ENCODE measurements around the gene RAD52. TPM values are rescaled to one million over a fixed set of nuclear protein-coding genes. Genes with fewer than 3 reads are reported as not detected.

Gene RAD52
- total and polyA plus RNA-seq, 4 donors = 3.7 to 14.2 (median 6.7) TPM

- no peaks in the 10 kb centered on the region for H3K9me3 ChIP-seq (ENCODE audit: control insufficient read depth in 4 of 4, low read length in 3 of 4)
- no peak for TF ChIP-seq EGR1 (IDR thresholded peaks at IDR 0.05; ENCODE audit: low read depth in 2 of 2)
- TF ChIP-seq NR2F2 (IDR thresholded peaks at IDR 0.05) = no peak
- no peak for TF ChIP-seq GABPA (IDR thresholded peaks at IDR 0.05 in 1 of 2, conservative IDR thresholded peaks at IDR 0.05 in 1 of 2)
- TF ChIP-seq TAF1 (conservative IDR thresholded peaks at IDR 0.05) = no peak
- TF ChIP-seq, protein P1, sequence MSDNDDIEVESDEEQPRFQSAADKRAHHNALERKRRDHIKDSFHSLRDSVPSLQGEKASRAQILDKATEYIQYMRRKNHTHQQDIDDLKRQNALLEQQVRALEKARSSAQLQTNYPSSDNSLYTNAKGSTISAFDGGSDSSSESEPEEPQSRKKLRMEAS (IDR thresholded peaks at IDR 0.05) = no peak
- no peak for TF ChIP-seq HNF4A (conservative IDR thresholded peaks at IDR 0.05)
- TF ChIP-seq RAD21 (IDR thresholded peaks at IDR 0.05) = no peak
- TF ChIP-seq, protein P2, sequence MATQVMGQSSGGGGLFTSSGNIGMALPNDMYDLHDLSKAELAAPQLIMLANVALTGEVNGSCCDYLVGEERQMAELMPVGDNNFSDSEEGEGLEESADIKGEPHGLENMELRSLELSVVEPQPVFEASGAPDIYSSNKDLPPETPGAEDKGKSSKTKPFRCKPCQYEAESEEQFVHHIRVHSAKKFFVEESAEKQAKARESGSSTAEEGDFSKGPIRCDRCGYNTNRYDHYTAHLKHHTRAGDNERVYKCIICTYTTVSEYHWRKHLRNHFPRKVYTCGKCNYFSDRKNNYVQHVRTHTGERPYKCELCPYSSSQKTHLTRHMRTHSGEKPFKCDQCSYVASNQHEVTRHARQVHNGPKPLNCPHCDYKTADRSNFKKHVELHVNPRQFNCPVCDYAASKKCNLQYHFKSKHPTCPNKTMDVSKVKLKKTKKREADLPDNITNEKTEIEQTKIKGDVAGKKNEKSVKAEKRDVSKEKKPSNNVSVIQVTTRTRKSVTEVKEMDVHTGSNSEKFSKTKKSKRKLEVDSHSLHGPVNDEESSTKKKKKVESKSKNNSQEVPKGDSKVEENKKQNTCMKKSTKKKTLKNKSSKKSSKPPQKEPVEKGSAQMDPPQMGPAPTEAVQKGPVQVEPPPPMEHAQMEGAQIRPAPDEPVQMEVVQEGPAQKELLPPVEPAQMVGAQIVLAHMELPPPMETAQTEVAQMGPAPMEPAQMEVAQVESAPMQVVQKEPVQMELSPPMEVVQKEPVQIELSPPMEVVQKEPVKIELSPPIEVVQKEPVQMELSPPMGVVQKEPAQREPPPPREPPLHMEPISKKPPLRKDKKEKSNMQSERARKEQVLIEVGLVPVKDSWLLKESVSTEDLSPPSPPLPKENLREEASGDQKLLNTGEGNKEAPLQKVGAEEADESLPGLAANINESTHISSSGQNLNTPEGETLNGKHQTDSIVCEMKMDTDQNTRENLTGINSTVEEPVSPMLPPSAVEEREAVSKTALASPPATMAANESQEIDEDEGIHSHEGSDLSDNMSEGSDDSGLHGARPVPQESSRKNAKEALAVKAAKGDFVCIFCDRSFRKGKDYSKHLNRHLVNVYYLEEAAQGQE (IDR thresholded peaks at IDR 0.05) = no peak
- 93% methylated on average over 3 of the region's 3 CpGs for WGBS
- H3K27me3 ChIP-seq (ENCODE audit: control insufficient read depth in 4 of 4, insufficient read depth in 4 of 4, low read length in 3 of 4) = no peaks in the 10 kb centered on the region
- no peaks in the 10 kb centered on the region for H3K4me1 ChIP-seq (ENCODE audit: control insufficient read depth in 4 of 4, insufficient read depth in 4 of 4, low read length in 3 of 4)
- H3K4me3 ChIP-seq (ENCODE audit: low read depth in 1 of 3, low read length in 3 of 3) = no peak overlapping the region
- no peaks in the 10 kb centered on the region for H3K36me3 ChIP-seq (ENCODE audit: control insufficient read depth in 4 of 4, insufficient read depth in 3 of 4, low read depth in 1 of 4, low read length in 3 of 4)
- no peak overlapping the region for H3K9ac ChIP-seq (ENCODE audit: low read depth in 1 of 2, low read length in 2 of 2)
- H3K27ac ChIP-seq (ENCODE audit: low read depth in 1 of 2, low read length in 2 of 2) = no peak overlapping the region
- DNase-seq (ENCODE audit: low spot score) = no peak
These were observed 32.5 kb upstream of the RAD52 start for GRCh38 chr12:981961-982360.

- TF ChIP-seq ZBTB33 (IDR thresholded peaks at IDR 0.05) (no peak), GABPA (IDR thresholded peaks at IDR 0.05 in 1 of 2, conservative IDR thresholded peaks at IDR 0.05 in 1 of 2) (no peak), NR2F2 (IDR thresholded peaks at IDR 0.05) (no peak), EGR1 (IDR thresholded peaks at IDR 0.05; ENCODE audit: low read depth in 2 of 2) (no peak), JUND (IDR thresholded peaks at IDR 0.05) (no peak), TAF1 (conservative IDR thresholded peaks at IDR 0.05) (no peak)
- TF ChIP-seq, protein P3, sequence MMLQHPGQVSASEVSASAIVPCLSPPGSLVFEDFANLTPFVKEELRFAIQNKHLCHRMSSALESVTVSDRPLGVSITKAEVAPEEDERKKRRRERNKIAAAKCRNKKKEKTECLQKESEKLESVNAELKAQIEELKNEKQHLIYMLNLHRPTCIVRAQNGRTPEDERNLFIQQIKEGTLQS (IDR thresholded peaks at IDR 0.05) = no peak
- TF ChIP-seq, protein P4, sequence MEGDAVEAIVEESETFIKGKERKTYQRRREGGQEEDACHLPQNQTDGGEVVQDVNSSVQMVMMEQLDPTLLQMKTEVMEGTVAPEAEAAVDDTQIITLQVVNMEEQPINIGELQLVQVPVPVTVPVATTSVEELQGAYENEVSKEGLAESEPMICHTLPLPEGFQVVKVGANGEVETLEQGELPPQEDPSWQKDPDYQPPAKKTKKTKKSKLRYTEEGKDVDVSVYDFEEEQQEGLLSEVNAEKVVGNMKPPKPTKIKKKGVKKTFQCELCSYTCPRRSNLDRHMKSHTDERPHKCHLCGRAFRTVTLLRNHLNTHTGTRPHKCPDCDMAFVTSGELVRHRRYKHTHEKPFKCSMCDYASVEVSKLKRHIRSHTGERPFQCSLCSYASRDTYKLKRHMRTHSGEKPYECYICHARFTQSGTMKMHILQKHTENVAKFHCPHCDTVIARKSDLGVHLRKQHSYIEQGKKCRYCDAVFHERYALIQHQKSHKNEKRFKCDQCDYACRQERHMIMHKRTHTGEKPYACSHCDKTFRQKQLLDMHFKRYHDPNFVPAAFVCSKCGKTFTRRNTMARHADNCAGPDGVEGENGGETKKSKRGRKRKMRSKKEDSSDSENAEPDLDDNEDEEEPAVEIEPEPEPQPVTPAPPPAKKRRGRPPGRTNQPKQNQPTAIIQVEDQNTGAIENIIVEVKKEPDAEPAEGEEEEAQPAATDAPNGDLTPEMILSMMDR (IDR thresholded peaks at IDR 0.05; ENCODE audit: low read depth, low read length, missing input control) = no peak
- TF ChIP-seq, protein P1 (IDR thresholded peaks at IDR 0.05) = no peak
- TF ChIP-seq, protein P2 (IDR thresholded peaks at IDR 0.05) = no peak
- no peaks in the 10 kb centered on the region for H3K4me1 ChIP-seq (ENCODE audit: control insufficient read depth in 4 of 4, insufficient read depth in 4 of 4, low read length in 3 of 4)
- H3K4me3 ChIP-seq (ENCODE audit: low read depth in 1 of 3, low read length in 3 of 3) = no peak overlapping the region
- no peaks in the 10 kb centered on the region for H3K9me3 ChIP-seq (ENCODE audit: control insufficient read depth in 4 of 4, low read length in 3 of 4)
- WGBS = 96% methylated on average over 8 of the region's 8 CpGs
- DNase-seq (ENCODE audit: low spot score) = no peak
- no peak overlapping the region for H3K9ac ChIP-seq (ENCODE audit: low read depth in 1 of 2, low read length in 2 of 2)
- H3K27me3 ChIP-seq (ENCODE audit: control insufficient read depth in 4 of 4, insufficient read depth in 4 of 4, low read length in 3 of 4) = no peaks in the 10 kb centered on the region
- H3K36me3 ChIP-seq (ENCODE audit: control insufficient read depth in 4 of 4, insufficient read depth in 3 of 4, low read depth in 1 of 4, low read length in 3 of 4) = no peaks in the 10 kb centered on the region
- H3K27ac ChIP-seq (ENCODE audit: low read depth in 1 of 2, low read length in 2 of 2) = no peak overlapping the region
These were observed 31.8 kb upstream of the RAD52 start for GRCh38 chr12:981176-981828.

Measured in liver (tissue), 9 donors.